AG09319 (cell line): ENCODE results near the gene TATDN2.

Experiments
- DNase-seq: peaks from one replicate; pipeline ENCODE4 v3.0.0-alpha.2; 2010; ENCODE audit warnings: low read depth; ENCODE audit errors: extremely low read depth
- CTCF ChIP-seq: IDR thresholded peaks from 2 replicates; pipeline ENCODE4 v1.5.1; 2011; ENCODE audit warnings: low read depth, mild to moderate bottlenecking, inconsistent platforms, low read length, moderate library complexity

The TATDN2 gene

GRCh38 chr3:10248184-10248983 lies at the start of gene TATDN2:
Gene TATDN2, plus strand, starts transcription at chr3:10248459. Its CDS starts 742 bp downstream, at chr3:10249201.
- DNase-seq: peak; percentile 89
- TF ChIP-seq CTCF: no peak

GRCh38 chr3:10198761-10199649 lies 49.3 kb upstream of the TATDN2 start:
- TF ChIP-seq CTCF: no peak
- DNase-seq: no peak

GRCh38 chr3:10204921-10205320 lies 43.3 kb upstream of the TATDN2 start:
- TF ChIP-seq CTCF: no peak
- DNase-seq: no peak

- peak; percentile 68 for DNase-seq
- TF ChIP-seq CTCF: peak; percentile 34
Observed at GRCh38 chr3:10205451-10206165, 42.7 kb upstream of the TATDN2 start.

GRCh38 chr3:10206166-10206511 lies 42.1 kb upstream of the TATDN2 start:
- TF ChIP-seq CTCF: no peak
- DNase-seq: no peak

GRCh38 chr3:10213156-10213792 lies 35.0 kb upstream of the TATDN2 start:
- no peak for TF ChIP-seq CTCF
- no peak for DNase-seq
